Hepatocyte (in vitro differentiated cells): ENCODE results near the gene GLIS2. TPM values are rescaled to one million over a fixed set of nuclear protein-coding genes. Genes with fewer than 3 reads are reported as not detected.
A peak's percentile ranks its signal among the peaks of the same experiment; 100 is the strongest.

Source experiments
- DNase-seq: peaks from one replicate; pipeline ENCODE4 v3.0.0-alpha.2; 2016; ENCODE audit warnings: low spot score
- H2AFZ ChIP-seq: fragments of 200-600 bp; sonication (generic); 2 replicates; pipeline ENCODE4 v1.6.0; 2016; ENCODE audit warnings: antibody characterized with exemption, mild to moderate bottlenecking
- H3K27ac ChIP-seq: fragments of 200-600 bp; sonication (generic); 2 replicates; pipeline ENCODE4 v1.5.1; 2016; ENCODE audit warnings: mild to moderate bottlenecking
- H3K27me3 ChIP-seq: fragments of 200-600 bp; sonication (generic); 2 replicates; pipeline ENCODE4 v1.6.1; 2016
- H3K36me3 ChIP-seq: fragments of 200-600 bp; sonication (generic); replicated peaks from 2 replicates; pipeline ENCODE4 v1.5.1; 2016; ENCODE audit warnings: low read depth; ENCODE audit not compliant: insufficient read depth
- H3K4me1 ChIP-seq: fragments of 200-600 bp; sonication (generic); 2 replicates; pipeline ENCODE4 v1.5.1; 2016; ENCODE audit warnings: mild to moderate bottlenecking, moderate library complexity; ENCODE audit not compliant: insufficient read depth
- H3K4me2 ChIP-seq: fragments of 200-600 bp; sonication (generic); 2 replicates; pipeline ENCODE4 v1.6.0; 2016
- H3K4me3 ChIP-seq: fragments of 200-600 bp; sonication (generic); 2 replicates; pipeline ENCODE4 v1.5.1; 2016; ENCODE audit warnings: mild to moderate bottlenecking
- H3K79me2 ChIP-seq: fragments of 200-600 bp; sonication (generic); 2 replicates; pipeline ENCODE4 v1.6.0; 2017; ENCODE audit warnings: mild to moderate bottlenecking
- H3K9me2 ChIP-seq: fragments of 200-600 bp; sonication (generic); replicated peaks from 2 replicates; pipeline ENCODE4 v1.6.0; 2017; ENCODE audit warnings: mild to moderate bottlenecking; ENCODE audit not compliant: insufficient read depth
- H3K9me3 ChIP-seq: fragments of 200-600 bp; sonication (generic); 2 replicates; pipeline ENCODE4 v1.5.1; 2016; ENCODE audit warnings: low read depth, mild to moderate bottlenecking
- H4K20me1 ChIP-seq: fragments of 200-600 bp; sonication (generic); 2 replicates; pipeline ENCODE4 v1.6.0; 2016; ENCODE audit warnings: mild to moderate bottlenecking; ENCODE audit not compliant: insufficient read depth, poor library complexity, severe bottlenecking
- EZH2 ChIP-seq: fragments of 200-600 bp; sonication (generic); IDR thresholded peaks from 2 replicates; pipeline ENCODE4 v1.6.1; 2016; ENCODE audit warnings: antibody characterized with exemption, mild to moderate bottlenecking, borderline replicate concordance
- EZH2phosphoT487 ChIP-seq: fragments of 200-600 bp; sonication (generic); IDR thresholded peaks from one replicate; pipeline ENCODE4 v1.6.1; 2018; ENCODE audit warnings: antibody characterized with exemption, mild to moderate bottlenecking, low read depth, moderate library complexity; ENCODE audit not compliant: unreplicated experiment, severe bottlenecking
- whole genome bisulfite sequencing: methylation state at CpG from one replicate; pipeline ENCODE4 v1.1.6; 2016; ENCODE audit warnings: low lambda C conversion rate; ENCODE audit errors: missing lambda C conversion rate; 5-methylcytosine and 5-hydroxymethylcytosine counted together
- polyA plus RNA-seq: library from polyadenylated mRNA; unstranded; fragments of >200 nt; fragmentation: Nextera tagmentation; extraction: Ambion mirVana; gene quantifications from 2 replicates; pipeline ENCODE4 v1.2.1, GENCODE V29; 2016
- total RNA-seq: library from RNA; depleted of rRNA; stranded (reverse); fragments of >200 nt; gene quantifications from 2 replicates; pipeline ENCODE4 v1.2.3, GENCODE V29; 2014
- TF ChIP-seq, protein P1 (sequence below): fragments of 200-600 bp; sonication (generic); IDR thresholded peaks from 2 replicates; pipeline ENCODE4 v1.5.1; 2016; ENCODE audit warnings: antibody characterized with exemption, mild to moderate bottlenecking; ENCODE audit not compliant: poor library complexity

Gene GLIS2
- total and polyA plus RNA-seq, 2 experiments from 2014 or later: 3.6 to 11.3 TPM

DNA sequence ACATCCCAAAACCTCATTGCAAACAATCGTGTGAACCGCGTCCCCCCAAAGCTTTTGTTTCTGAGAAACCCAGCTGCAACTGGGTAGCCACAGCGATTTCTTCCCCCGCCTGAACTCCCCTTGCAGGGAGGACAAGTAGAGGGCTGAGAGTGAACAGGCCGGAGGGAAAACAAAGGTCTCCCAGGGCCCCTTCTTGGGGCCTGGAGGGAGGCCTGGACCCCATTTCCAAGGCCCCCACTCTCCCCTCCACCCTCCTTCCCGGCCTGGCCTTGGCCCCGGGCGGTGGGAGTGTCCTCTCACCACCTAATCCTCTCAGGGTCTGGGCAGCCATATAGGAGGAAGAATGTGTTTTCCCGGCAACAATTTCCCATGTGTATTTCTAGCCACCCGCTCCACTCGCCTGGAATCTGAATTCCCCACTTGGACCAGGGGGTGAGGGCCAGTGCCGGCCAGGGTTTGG is 2.6 kb downstream of the GLIS2 start:
- Histone ChIP-seq H3K27ac (peak overlapping the region; percentile 93), H4K20me1 (peaks cover 54% of the 10 kb centered on the region), H3K36me3 (no peaks in the 10 kb centered on the region), H3K79me2 (peaks cover 74% of the 10 kb centered on the region), H3K4me2 (peak overlapping the region; percentile 97), H3K27me3 (no peaks in the 10 kb centered on the region), H3K4me3 (no peak overlapping the region), H3K4me1 (peaks cover 55% of the 10 kb centered on the region), H3K9me2 (no peaks in the 10 kb centered on the region), H2AFZ (no peak overlapping the region), H3K9me3 (no peaks in the 10 kb centered on the region)
- no peak for DNase-seq
- WGBS: 49% methylated on average over 13 of the region's 13 CpGs
- TF ChIP-seq EZH2 (no peak), EZH2phosphoT487 (no peak)
- TF ChIP-seq, protein P1, sequence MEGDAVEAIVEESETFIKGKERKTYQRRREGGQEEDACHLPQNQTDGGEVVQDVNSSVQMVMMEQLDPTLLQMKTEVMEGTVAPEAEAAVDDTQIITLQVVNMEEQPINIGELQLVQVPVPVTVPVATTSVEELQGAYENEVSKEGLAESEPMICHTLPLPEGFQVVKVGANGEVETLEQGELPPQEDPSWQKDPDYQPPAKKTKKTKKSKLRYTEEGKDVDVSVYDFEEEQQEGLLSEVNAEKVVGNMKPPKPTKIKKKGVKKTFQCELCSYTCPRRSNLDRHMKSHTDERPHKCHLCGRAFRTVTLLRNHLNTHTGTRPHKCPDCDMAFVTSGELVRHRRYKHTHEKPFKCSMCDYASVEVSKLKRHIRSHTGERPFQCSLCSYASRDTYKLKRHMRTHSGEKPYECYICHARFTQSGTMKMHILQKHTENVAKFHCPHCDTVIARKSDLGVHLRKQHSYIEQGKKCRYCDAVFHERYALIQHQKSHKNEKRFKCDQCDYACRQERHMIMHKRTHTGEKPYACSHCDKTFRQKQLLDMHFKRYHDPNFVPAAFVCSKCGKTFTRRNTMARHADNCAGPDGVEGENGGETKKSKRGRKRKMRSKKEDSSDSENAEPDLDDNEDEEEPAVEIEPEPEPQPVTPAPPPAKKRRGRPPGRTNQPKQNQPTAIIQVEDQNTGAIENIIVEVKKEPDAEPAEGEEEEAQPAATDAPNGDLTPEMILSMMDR: no peak

DNA sequence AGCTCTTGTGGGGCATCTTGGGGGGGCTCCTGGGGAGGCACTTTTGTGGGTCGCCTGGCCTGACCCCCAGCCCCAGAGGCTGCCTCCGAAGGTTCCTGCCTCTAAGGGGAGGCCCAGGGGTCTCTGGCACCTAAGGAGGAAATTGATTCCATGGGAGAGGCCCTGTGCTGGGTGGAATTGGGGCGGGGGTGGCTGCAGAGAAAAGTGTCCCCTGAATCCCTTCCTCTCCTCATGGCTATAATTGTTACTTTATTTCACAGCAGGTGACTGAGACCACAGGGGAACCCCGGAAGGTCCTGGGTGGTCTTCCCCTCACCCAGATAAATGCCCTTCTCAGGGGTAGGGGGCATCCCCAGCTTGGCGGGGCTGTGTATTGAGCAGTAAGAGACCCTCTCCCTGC is 3.1 kb downstream of the GLIS2 start:
- Histone ChIP-seq H3K79me2 (peaks cover 77% of the 10 kb centered on the region), H3K36me3 (no peaks in the 10 kb centered on the region), H4K20me1 (peaks cover 58% of the 10 kb centered on the region), H3K27ac (peak overlapping the region; percentile 93), H3K4me3 (no peak overlapping the region), H3K9me3 (no peaks in the 10 kb centered on the region), H3K27me3 (no peaks in the 10 kb centered on the region), H3K9me2 (no peaks in the 10 kb centered on the region), H3K4me2 (peak overlapping the region; percentile 97), H3K4me1 (peaks cover 58% of the 10 kb centered on the region), H2AFZ (no peak overlapping the region)
- TF ChIP-seq, protein P1: no peak
- no peak for TF ChIP-seq EZH2
- TF ChIP-seq EZH2phosphoT487: no peak
- 83% methylated on average over 5 of the region's 5 CpGs for WGBS
- DNase-seq: no peak

DNA sequence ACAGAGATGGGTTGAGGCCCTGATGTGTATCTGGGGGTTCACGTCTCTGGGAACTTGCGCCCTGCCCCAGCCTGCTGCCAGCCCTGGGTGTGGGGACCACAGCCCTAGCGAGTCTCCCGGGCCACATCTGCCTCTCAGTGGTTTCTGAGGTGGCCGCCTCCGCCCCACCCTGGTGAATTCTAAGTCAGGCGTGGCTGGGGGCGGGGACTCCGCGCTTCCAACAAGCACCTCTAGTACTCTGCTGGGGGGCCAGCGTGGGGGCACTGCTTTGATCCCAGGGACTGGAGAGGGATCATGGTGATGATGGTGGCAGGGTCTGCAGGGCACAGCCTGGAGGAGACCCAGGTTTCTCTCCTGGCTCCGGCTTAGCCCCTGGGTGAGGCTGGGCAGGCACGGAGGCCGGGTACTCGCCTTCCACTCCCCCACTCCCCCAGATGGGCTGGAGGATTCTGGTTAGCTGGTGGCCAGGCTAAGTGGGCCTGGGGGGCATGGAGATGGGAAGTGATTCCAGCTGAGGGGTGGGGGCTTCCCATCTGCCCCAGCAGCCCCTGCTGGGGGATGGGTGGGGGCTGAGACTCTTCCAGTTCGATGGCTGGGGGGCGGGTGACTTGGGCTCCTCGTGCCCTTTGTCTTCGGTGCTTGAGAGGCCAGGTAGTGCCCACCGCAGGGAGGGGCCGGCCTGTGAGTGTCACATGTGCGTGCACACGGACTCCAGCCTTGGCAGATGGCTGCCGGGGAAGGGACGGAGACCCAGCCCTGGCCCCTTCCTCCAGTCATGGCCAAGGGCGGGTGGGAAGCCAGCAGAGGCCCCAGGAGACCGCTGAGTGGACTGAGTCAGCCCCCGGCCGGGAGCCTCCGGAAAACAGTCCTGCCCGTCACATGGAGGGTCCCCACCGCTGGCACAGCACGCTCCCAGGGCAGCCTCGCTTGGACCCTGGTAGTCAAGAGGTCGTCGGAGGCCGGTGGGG is 3.9 kb downstream of the GLIS2 start:
- no peak overlapping the region for H2AFZ ChIP-seq
- no peaks in the 10 kb centered on the region for H3K27me3 ChIP-seq
- peaks cover 85% of the 10 kb centered on the region for H3K79me2 ChIP-seq
- WGBS: 78% methylated on average over 32 of the region's 37 CpGs
- TF ChIP-seq, protein P1: no peak
- TF ChIP-seq EZH2phosphoT487 (no peak), EZH2 (no peak)
- DNase-seq: no peak
- H3K9me2 ChIP-seq: no peaks in the 10 kb centered on the region
- H3K27ac ChIP-seq: peak overlapping the region; percentile 93
- peak overlapping the region; percentile 97 for H3K4me2 ChIP-seq
- H3K4me1 ChIP-seq: peaks cover 65% of the 10 kb centered on the region
- no peak overlapping the region for H3K4me3 ChIP-seq
- H4K20me1 ChIP-seq: peaks cover 66% of the 10 kb centered on the region
- H3K9me3 ChIP-seq: no peaks in the 10 kb centered on the region
- H3K36me3 ChIP-seq: no peaks in the 10 kb centered on the region
